Measurements from ENCODE around the gene C20orf141. TPM values are rescaled to one million over a fixed set of nuclear protein-coding genes. Genes with fewer than 3 reads are reported as not detected.

C20orf141 gene
- total and polyA plus RNA-seq, 10 of the 15 experiments (the other 5 are each of a cell fraction or from before 2014, with no cell fraction given), result not detected

- TF ChIP-seq SMAD1 (IDR thresholded peaks at IDR 0.05; ENCODE audit: low read depth, partially characterized antibody), result no peak
- TF ChIP-seq NRF1 (conservative IDR thresholded peaks at IDR 0.05; ENCODE audit: low read depth, low read length), result no peak
- no peak for TF ChIP-seq ATF7 (IDR thresholded peaks at IDR 0.05; ENCODE audit: low read depth)
- peak; percentile 11 for TF ChIP-seq HDAC6 (IDR thresholded peaks at IDR 0.05; ENCODE audit: unreplicated experiment)
- no peak for TF ChIP-seq CBX3 (IDR thresholded peaks at IDR 0.05; ENCODE audit: borderline replicate concordance, low read depth)
- TF ChIP-seq GATAD2B (conservative IDR thresholded peaks at IDR 0.05; ENCODE audit: low read depth), result 0 out of 2 replicates have a peak, but pooled peaks have one; percentile 23
- TF ChIP-seq ZBTB4 (CRISPR knock-in tag; IDR thresholded peaks at IDR 0.05), result no peak
- TF ChIP-seq PML (IDR thresholded peaks at IDR 0.05; ENCODE audit: low read length), result no peak
- TF ChIP-seq HDAC2 (IDR thresholded peaks at IDR 0.05), result no peak
- no peak for TF ChIP-seq TCF3 (IDR thresholded peaks at IDR 0.05; ENCODE audit: borderline replicate concordance, insufficient read depth, low read depth, low read length)
- TF ChIP-seq ZNF384 (IDR thresholded peaks at IDR 0.05; ENCODE audit: borderline replicate concordance, low read depth, low read length), result no peak
- TF ChIP-seq MXI1 (IDR thresholded peaks at IDR 0.05; ENCODE audit: low read depth, low read length), result 0 out of 2 replicates have a peak, but pooled peaks have one; percentile 14
- no peak for TF ChIP-seq SIX5 (IDR thresholded peaks at IDR 0.05; ENCODE audit: low read depth, low read length, severe bottlenecking)
- TF ChIP-seq NKRF (conservative IDR thresholded peaks at IDR 0.05), result peak; percentile 37; the same call in 1 of the 2 replicates
Observed at GRCh38 chr20:2840967-2841531, 26.3 kb downstream of the C20orf141 start (continued).
